HL-60 (cell line): Measurements from ENCODE around the gene WIPF1.

Experiments used
- DNase-seq, 2 experiments: peaks; one replicate each; pipeline ENCODE4 v3.0.0-alpha.2; 2010 to 2020; ENCODE audit warnings: low read depth in 1 of 2, low spot score in 1 of 2
- H3K27ac ChIP-seq: fragments of 250-450 bp; sonication (Bioruptor Pico); replicated peaks from 2 replicates; pipeline ENCODE4 v1.5.1; 2020; ENCODE audit warnings: mild to moderate bottlenecking, moderate library complexity
- H3K27me3 ChIP-seq: fragments of 250-450 bp; sonication (Bioruptor Pico); 2 replicates; pipeline ENCODE4 v1.5.1; 2021; ENCODE audit warnings: mild to moderate bottlenecking, moderate library complexity; ENCODE audit not compliant: insufficient read depth, poor library complexity, severe bottlenecking
- H3K4me3 ChIP-seq: replicated peaks from 2 replicates; pipeline ENCODE4 v1.5.1; 2011; ENCODE audit warnings: mild to moderate bottlenecking, control low read depth, low read length; ENCODE audit not compliant: insufficient read depth
- GABPA ChIP-seq: IDR thresholded peaks from 2 replicates; pipeline ENCODE4 v1.6.1; 2012; ENCODE audit warnings: low read depth
- POLR2AphosphoS5 ChIP-seq: IDR thresholded peaks from 2 replicates; pipeline ENCODE4 v1.6.1; 2012; ENCODE audit warnings: low read depth
- SPI1 ChIP-seq: IDR thresholded peaks from 2 replicates; pipeline ENCODE4 v1.6.1; 2012; ENCODE audit warnings: low read depth, mild to moderate bottlenecking, borderline replicate concordance
- TF ChIP-seq, protein P1 (sequence below): IDR thresholded peaks from one replicate; pipeline ENCODE4 v1.5.1; 2011; ENCODE audit warnings: low read length, control low read depth, inconsistent platforms; ENCODE audit not compliant: insufficient read depth
- TF ChIP-seq, protein P2 (sequence below): IDR thresholded peaks from 2 replicates; pipeline ENCODE4 v1.6.1; 2012; ENCODE audit warnings: low read depth; ENCODE audit not compliant: insufficient replicate concordance

Gene WIPF1

DNA sequence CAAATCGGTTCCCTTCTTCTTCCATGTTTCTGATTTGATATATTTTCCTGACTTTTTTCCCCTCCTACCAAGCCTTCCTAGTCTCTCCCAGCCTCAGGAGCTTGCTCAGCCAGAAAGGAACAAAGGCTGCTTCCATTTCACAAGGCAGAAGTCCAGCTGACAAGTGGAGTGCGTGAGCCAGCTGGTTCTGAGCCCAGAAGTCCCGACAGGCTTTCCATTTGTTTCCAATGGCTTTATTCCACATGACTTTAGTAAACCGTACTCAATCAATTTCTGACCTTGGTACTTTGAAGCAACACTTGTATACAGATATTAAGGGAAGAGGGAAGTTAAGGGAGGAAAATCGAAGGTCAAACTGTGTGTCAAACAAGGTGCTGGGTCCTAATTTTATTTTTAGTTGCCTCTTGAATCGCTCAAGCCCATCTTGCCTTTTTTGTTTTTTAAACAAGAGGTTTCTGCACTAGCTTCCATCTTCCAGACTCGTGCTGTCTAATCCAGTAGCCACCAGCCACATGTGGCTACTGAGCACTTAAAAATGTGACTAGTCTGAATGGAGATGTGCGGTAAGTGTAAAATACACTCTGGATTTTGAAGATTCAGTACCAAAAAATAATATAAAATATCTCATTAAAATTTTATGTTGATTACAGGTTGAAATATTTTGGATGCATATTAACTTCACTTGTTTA is 36.2 kb downstream of the WIPF1 start:
- TF ChIP-seq SPI1, result no peak
- TF ChIP-seq GABPA, result no peak
- TF ChIP-seq, protein P1, sequence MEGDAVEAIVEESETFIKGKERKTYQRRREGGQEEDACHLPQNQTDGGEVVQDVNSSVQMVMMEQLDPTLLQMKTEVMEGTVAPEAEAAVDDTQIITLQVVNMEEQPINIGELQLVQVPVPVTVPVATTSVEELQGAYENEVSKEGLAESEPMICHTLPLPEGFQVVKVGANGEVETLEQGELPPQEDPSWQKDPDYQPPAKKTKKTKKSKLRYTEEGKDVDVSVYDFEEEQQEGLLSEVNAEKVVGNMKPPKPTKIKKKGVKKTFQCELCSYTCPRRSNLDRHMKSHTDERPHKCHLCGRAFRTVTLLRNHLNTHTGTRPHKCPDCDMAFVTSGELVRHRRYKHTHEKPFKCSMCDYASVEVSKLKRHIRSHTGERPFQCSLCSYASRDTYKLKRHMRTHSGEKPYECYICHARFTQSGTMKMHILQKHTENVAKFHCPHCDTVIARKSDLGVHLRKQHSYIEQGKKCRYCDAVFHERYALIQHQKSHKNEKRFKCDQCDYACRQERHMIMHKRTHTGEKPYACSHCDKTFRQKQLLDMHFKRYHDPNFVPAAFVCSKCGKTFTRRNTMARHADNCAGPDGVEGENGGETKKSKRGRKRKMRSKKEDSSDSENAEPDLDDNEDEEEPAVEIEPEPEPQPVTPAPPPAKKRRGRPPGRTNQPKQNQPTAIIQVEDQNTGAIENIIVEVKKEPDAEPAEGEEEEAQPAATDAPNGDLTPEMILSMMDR, result no peak
- TF ChIP-seq, protein P2, sequence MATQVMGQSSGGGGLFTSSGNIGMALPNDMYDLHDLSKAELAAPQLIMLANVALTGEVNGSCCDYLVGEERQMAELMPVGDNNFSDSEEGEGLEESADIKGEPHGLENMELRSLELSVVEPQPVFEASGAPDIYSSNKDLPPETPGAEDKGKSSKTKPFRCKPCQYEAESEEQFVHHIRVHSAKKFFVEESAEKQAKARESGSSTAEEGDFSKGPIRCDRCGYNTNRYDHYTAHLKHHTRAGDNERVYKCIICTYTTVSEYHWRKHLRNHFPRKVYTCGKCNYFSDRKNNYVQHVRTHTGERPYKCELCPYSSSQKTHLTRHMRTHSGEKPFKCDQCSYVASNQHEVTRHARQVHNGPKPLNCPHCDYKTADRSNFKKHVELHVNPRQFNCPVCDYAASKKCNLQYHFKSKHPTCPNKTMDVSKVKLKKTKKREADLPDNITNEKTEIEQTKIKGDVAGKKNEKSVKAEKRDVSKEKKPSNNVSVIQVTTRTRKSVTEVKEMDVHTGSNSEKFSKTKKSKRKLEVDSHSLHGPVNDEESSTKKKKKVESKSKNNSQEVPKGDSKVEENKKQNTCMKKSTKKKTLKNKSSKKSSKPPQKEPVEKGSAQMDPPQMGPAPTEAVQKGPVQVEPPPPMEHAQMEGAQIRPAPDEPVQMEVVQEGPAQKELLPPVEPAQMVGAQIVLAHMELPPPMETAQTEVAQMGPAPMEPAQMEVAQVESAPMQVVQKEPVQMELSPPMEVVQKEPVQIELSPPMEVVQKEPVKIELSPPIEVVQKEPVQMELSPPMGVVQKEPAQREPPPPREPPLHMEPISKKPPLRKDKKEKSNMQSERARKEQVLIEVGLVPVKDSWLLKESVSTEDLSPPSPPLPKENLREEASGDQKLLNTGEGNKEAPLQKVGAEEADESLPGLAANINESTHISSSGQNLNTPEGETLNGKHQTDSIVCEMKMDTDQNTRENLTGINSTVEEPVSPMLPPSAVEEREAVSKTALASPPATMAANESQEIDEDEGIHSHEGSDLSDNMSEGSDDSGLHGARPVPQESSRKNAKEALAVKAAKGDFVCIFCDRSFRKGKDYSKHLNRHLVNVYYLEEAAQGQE, result no peak
- TF ChIP-seq POLR2AphosphoS5, result no peak
- H3K27ac ChIP-seq, result no peak overlapping the region
- H3K27me3 ChIP-seq, result no peaks in the 10 kb centered on the region
- no peak overlapping the region for H3K4me3 ChIP-seq
- no peak for DNase-seq

DNA sequence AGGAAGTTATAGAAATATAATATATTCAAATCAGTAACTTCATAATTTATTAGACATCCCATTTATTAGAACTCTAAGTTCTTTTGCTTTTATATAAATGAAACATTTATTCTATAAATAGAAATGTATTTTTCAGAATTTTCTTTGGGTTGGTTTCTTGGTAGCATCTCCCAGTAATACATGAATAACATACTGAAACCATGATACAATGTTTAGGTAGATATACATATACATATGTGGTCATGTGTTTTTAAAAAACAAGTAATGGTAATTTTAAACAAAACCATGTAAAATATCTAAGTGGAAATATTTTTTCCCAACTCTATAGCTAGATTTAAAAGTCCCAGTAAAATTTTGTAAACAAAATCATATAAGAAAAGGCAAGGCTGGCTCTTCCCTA is 36.9 kb downstream of the WIPF1 start:
- no peaks in the 10 kb centered on the region for H3K27me3 ChIP-seq
- DNase-seq, result no peak
- TF ChIP-seq, protein P2, result no peak
- no peak for TF ChIP-seq POLR2AphosphoS5
- TF ChIP-seq SPI1, result no peak
- TF ChIP-seq, protein P1, result no peak
- TF ChIP-seq GABPA, result no peak
- H3K4me3 ChIP-seq, result no peak overlapping the region
- no peak overlapping the region for H3K27ac ChIP-seq

DNA sequence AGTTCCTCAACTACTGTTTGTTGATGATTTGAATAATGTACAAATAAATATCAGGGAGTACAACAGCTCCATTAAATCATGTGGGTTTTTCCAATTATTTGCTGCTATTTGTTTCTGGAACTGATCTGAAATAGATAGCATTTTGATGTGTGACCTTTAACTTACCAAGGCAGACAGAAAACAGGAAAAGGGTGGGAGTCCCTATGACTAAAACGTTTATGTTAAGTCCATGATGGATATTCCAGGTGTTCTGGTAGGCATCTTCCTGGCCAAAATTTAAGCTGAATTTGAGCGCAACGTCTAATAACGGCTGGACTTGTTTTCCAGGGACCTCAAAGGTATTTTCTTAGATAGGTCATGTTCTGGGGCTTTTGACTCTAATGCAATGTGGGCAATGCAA is 41.6 kb downstream of the WIPF1 start:
- H3K4me3 ChIP-seq, result no peak overlapping the region
- no peak for TF ChIP-seq GABPA
- TF ChIP-seq, protein P2, result no peak
- no peak for TF ChIP-seq POLR2AphosphoS5
- no peak for TF ChIP-seq SPI1
- TF ChIP-seq, protein P1, result no peak
- no peak for DNase-seq

More for the DNA sequence above, 41.6 kb downstream of the WIPF1 start:
- Histone ChIP-seq H3K27ac (no peak overlapping the region), H3K27me3 (no peaks in the 10 kb centered on the region)
